Pancreas (tissue), 10 donors: Measurements from ENCODE around the gene TMEM256. TPM values are rescaled to one million over a fixed set of nuclear protein-coding genes. Genes with fewer than 3 reads are reported as not detected.
A peak's percentile ranks its signal among the peaks of the same experiment; 100 is the strongest.

Experiments
- ATAC-seq, 4 donors: fragments of 200-7000 bp; cut with Tn5 transposase; one replicate each; pipeline versions ENCODE4 v1.8.0 to v1.9.1; 2020; ENCODE audit warnings: mild to moderate bottlenecking in 4 of 4, moderate library complexity in 4 of 4
- DNase-seq, 6 donors: peaks; one replicate each; pipeline ENCODE4 v3.0.0-alpha.2; 2020
- FAIRE-seq: peaks from 2 replicates; lab custom pipeline; 2012; peaks lifted over from hg19 to GRCh38; lab: Jason Lieb, UNC
- H3K27ac ChIP-seq, 4 donors: fragments of 200-600 bp; sonication (generic); 1 replicate in 3 of 4; 2 replicates in 1 of 4; pipeline versions ENCODE4 v1.5.0 to v1.8.0; 2020
- H3K27me3 ChIP-seq, 4 donors: fragments of 200-600 bp; one replicate each; pipeline ENCODE4 v1.8.0; 2021
- H3K36me3 ChIP-seq, 3 donors: fragments of 200-600 bp; sonication (generic) in 1 of 3; one replicate each; pipeline versions ENCODE4 v1.5.0 to v1.8.0; 2020 to 2021
- H3K4me1 ChIP-seq, 3 donors: fragments of 200-600 bp; one replicate each; pipeline ENCODE4 v1.8.0; 2021
- H3K4me3 ChIP-seq, 4 donors: fragments of 200-600 bp; sonication (generic) in 2 of 4; one replicate each; pipeline versions ENCODE4 v1.5.0 to v1.8.0; 2020 to 2021
- H3K9me3 ChIP-seq, 4 donors: fragments of 200-600 bp; one replicate each; pipeline ENCODE4 v1.8.0; 2021
- CTCF ChIP-seq, 4 donors: fragments of 200-600 bp; sonication (generic) in 3 of 4; IDR thresholded peaks; one replicate each; pipeline versions ENCODE4 v1.5.0 to v1.8.0; 2021; ENCODE audit warnings: antibody characterized with exemption in 4 of 4
- WGBS, 2 donors: extraction: QIAGEN DNeasy Blood & Tissue Kit; methylation state at CpG; one replicate each; pipeline ENCODE4 v1.1.7; 2013; 5-methylcytosine and 5-hydroxymethylcytosine counted together
- intact Hi-C, 3 donors: fragments of 100-400 bp; cut with DNase I; formaldehyde crosslinking; loops; one replicate each; pipeline versions ENCODE4 v1.11.1 to v1.14.2; 2022
- polyA plus RNA-seq, 2 donors: library from polyadenylated mRNA; stranded (reverse); fragments of 200-250 nt; gene quantifications; one replicate each; pipeline ENCODE4 v1.2.3, GENCODE V29; 2013
- total RNA-seq, 6 donors: library from RNA; stranded (reverse); fragmentation: NEBNext Ultra II Directional in 4 of 6; extraction: Animal tissue kit (Norgen Biotek cat#: 25700) in 4 of 6; gene quantifications; one replicate each; pipeline versions ENCODE4 v1.2.1 to v1.2.4, GENCODE V29; 2021 to 2023
- donor health status: healthy with polysubstance abuse.
- donor health status: DM: no; HTN: no; CAD: no; lungs with moderate emphysema.
- donor health status: DM: no; HTN: no; CAD: no.
- donor health status: control.
- donor health status: control.
- donor health status: Bipolar disorder and iron deficiency.
- donor health status: DM: yes; HTN: yes; CAD: no.
- donor health status: DM: no; HTN: no; CAD: no.
- donor health status: DM: no; HTN: no; CAD: no.
- donor health status: DM: yes; HTN: yes; CAD: no.

The TMEM256 gene
- total and polyA plus RNA-seq, 8 donors = 32.8 to 119 (median 51.2) TPM

- no peaks in the 10 kb centered on the region for H3K9me3 ChIP-seq
- FAIRE-seq (no peak), DNase-seq (no peak), ATAC-seq (no peak)
- no peaks in the 10 kb centered on the region for H3K27me3 ChIP-seq
- WGBS, 2 donors = 81 to 85% methylated on average over 6 of the region's 6 CpGs
- no peak overlapping the region for H3K4me3 ChIP-seq
- intact Hi-C loops = no loop called here
- no peak for TF ChIP-seq CTCF (IDR thresholded peaks at IDR 0.05)
- no peak overlapping the region for H3K27ac ChIP-seq
- H3K4me1 ChIP-seq = no peaks in the 10 kb centered on the region
- H3K36me3 ChIP-seq = no peaks in the 10 kb centered on the region
Observed at GRCh38 chr17:7409716-7410115, 5.8 kb upstream of the TMEM256 start.

GRCh38 chr17:7408863-7409262 is 5.0 kb upstream of the TMEM256 start:
- H3K4me1 ChIP-seq = no peaks in the 10 kb centered on the region
- H3K9me3 ChIP-seq = no peaks in the 10 kb centered on the region
- H3K4me3 ChIP-seq = no peak overlapping the region
- ATAC-seq (no peak), DNase-seq (no peak), FAIRE-seq (no peak)
- H3K27me3 ChIP-seq = no peaks in the 10 kb centered on the region
- no peak overlapping the region for H3K27ac ChIP-seq
- intact Hi-C loops = no loop called here
- WGBS, 2 donors = 66 to 72% methylated on average over 6 of the region's 6 CpGs
- no peaks in the 10 kb centered on the region for H3K36me3 ChIP-seq
- TF ChIP-seq CTCF (IDR thresholded peaks at IDR 0.05) = no peak

- no peaks in the 10 kb centered on the region for H3K27me3 ChIP-seq
- DNase-seq (no peak), FAIRE-seq (no peak), ATAC-seq (no peak)
- H3K36me3 ChIP-seq = no peaks in the 10 kb centered on the region
- TF ChIP-seq CTCF (IDR thresholded peaks at IDR 0.05) = no peak
- no peaks in the 10 kb centered on the region for H3K4me1 ChIP-seq
- H3K27ac ChIP-seq = no peak overlapping the region
- intact Hi-C loops = no loop called here
- H3K4me3 ChIP-seq = no peak overlapping the region
- H3K9me3 ChIP-seq = no peaks in the 10 kb centered on the region
- WGBS, 2 donors = 65 to 67% methylated on average over 56 to 58 of the region's 58 CpGs
Observed at GRCh38 chr17:7408252-7408727, 4.4 kb upstream of the TMEM256 start.

GRCh38 chr17:7407485-7408251 is 3.8 kb upstream of the TMEM256 start, which contains the start of gene NLGN2:
TSS of gene NLGN2 (plus strand) at chr17:7407845. CDS start at chr17:7408256, 411 bp downstream.
- 52 to 69% methylated on average over 9 to 11 of the region's 12 CpGs for WGBS, 2 donors
- intact Hi-C loops = no loop called here
- DNase-seq = peak in 1 of 6 donors; percentile 33
- H3K9me3 ChIP-seq = no peaks in the 10 kb centered on the region
- no peak for TF ChIP-seq CTCF (IDR thresholded peaks at IDR 0.05)
- H3K27me3 ChIP-seq = no peaks in the 10 kb centered on the region
- peaks cover 2 to 6% (median 5%) of the 10 kb centered on the region in 3 donors for H3K4me1 ChIP-seq
- H3K36me3 ChIP-seq = no peaks in the 10 kb centered on the region
- no peak within 1 kb of the TSS for H3K4me3 ChIP-seq
- ATAC-seq = no peak
- no peak within 1 kb of the TSS for H3K27ac ChIP-seq
- FAIRE-seq = no peak

- H3K4me3 ChIP-seq = no peak overlapping the region
- ATAC-seq (no peak), DNase-seq (no peak), FAIRE-seq (no peak)
- H3K4me1 ChIP-seq = peaks cover 2 to 10% (median 8%) of the 10 kb centered on the region in 3 donors
- no peaks in the 10 kb centered on the region for H3K36me3 ChIP-seq
- TF ChIP-seq CTCF (IDR thresholded peaks at IDR 0.05) = no peak
- H3K27ac ChIP-seq = no peak overlapping the region
- H3K9me3 ChIP-seq = no peaks in the 10 kb centered on the region
- intact Hi-C loops = no loop called here
- H3K27me3 ChIP-seq = no peaks in the 10 kb centered on the region
- WGBS, 2 donors = 80 to 83% methylated on average over 13 of the region's 13 CpGs
Observed at GRCh38 chr17:7407082-7407481, 3.2 kb upstream of the TMEM256 start.
